Liver (tissue), 9 donors: ENCODE measurements around the gene ERBB2. TPM values are rescaled to one million over a fixed set of nuclear protein-coding genes. Genes with fewer than 3 reads are reported as not detected.

Experiments
- DNase-seq: peaks from one replicate; pipeline ENCODE4 v3.0.0-alpha.2; 2017; ENCODE audit warnings: low spot score
- H3K27ac ChIP-seq, 2 donors: one replicate each; pipeline ENCODE4 v1.7.0; 2013; ENCODE audit warnings: inconsistent platforms in 2 of 2, low read length in 2 of 2, control low read depth in 1 of 2, low read depth in 1 of 2, mild to moderate bottlenecking in 1 of 2
- H3K27me3 ChIP-seq, 4 donors: one replicate each; pipeline versions ENCODE4 v1.6.1 to v1.7.0; 2013; ENCODE audit warnings: low read length in 3 of 4, inconsistent platforms in 1 of 4, mild to moderate bottlenecking in 1 of 4, moderate library complexity in 1 of 4; ENCODE audit not compliant: control insufficient read depth in 4 of 4, insufficient read depth in 4 of 4
- H3K36me3 ChIP-seq, 4 donors: one replicate each; pipeline versions ENCODE4 v1.6.1 to v1.7.0; 2013; ENCODE audit warnings: low read length in 3 of 4, mild to moderate bottlenecking in 3 of 4, low read depth in 1 of 4, moderate library complexity in 1 of 4; ENCODE audit not compliant: control insufficient read depth in 4 of 4, insufficient read depth in 3 of 4
- H3K4me1 ChIP-seq, 4 donors: one replicate each; pipeline versions ENCODE4 v1.6.1 to v1.7.0; 2013; ENCODE audit warnings: low read length in 3 of 4, mild to moderate bottlenecking in 3 of 4, moderate library complexity in 1 of 4; ENCODE audit not compliant: control insufficient read depth in 4 of 4, insufficient read depth in 4 of 4
- H3K4me3 ChIP-seq, 3 donors: one replicate each; pipeline versions ENCODE4 v1.6.1 to v1.7.0; 2013; ENCODE audit warnings: low read length in 3 of 3, control low read depth in 1 of 3, low read depth in 1 of 3, mild to moderate bottlenecking in 1 of 3
- H3K9ac ChIP-seq, 2 donors: one replicate each; pipeline ENCODE4 v1.7.0; 2013; ENCODE audit warnings: low read length in 2 of 2, mild to moderate bottlenecking in 2 of 2, moderate library complexity in 2 of 2, control low read depth in 1 of 2, low read depth in 1 of 2
- H3K9me3 ChIP-seq, 4 donors: one replicate each; pipeline versions ENCODE4 v1.6.1 to v1.7.0; 2013; ENCODE audit warnings: low read length in 3 of 4; ENCODE audit not compliant: control insufficient read depth in 4 of 4
- ATF3 ChIP-seq: IDR thresholded peaks from 2 replicates; pipeline ENCODE4 v1.6.1; 2016; ENCODE audit warnings: antibody characterized with exemption
- EGR1 ChIP-seq, 2 donors: IDR thresholded peaks; 2 replicates each; pipeline ENCODE4 v1.6.1; 2016 to 2018; ENCODE audit warnings: antibody characterized with exemption in 2 of 2, low read depth in 2 of 2
- FOXA1 ChIP-seq: IDR thresholded peaks from 2 replicates; pipeline ENCODE4 v1.6.1; 2016; ENCODE audit warnings: antibody characterized with exemption
- FOXA2 ChIP-seq: IDR thresholded peaks from 2 replicates; pipeline ENCODE4 v1.6.1; 2016; ENCODE audit warnings: antibody characterized with exemption
- GABPA ChIP-seq, 2 donors: IDR thresholded peaks in 1 of 2; conservative IDR thresholded peaks in 1 of 2; 2 replicates each; pipeline ENCODE4 v1.6.1; 2016; ENCODE audit warnings: antibody characterized with exemption in 2 of 2, mild to moderate bottlenecking in 1 of 2, moderate library complexity in 1 of 2
- HNF4A ChIP-seq, 2 donors: conservative IDR thresholded peaks; 2 replicates each; pipeline ENCODE4 v1.6.1; 2016; ENCODE audit warnings: antibody characterized with exemption in 2 of 2, mild to moderate bottlenecking in 2 of 2
- JUND ChIP-seq, 2 donors: IDR thresholded peaks; 2 replicates each; pipeline ENCODE4 v1.6.1; 2016; ENCODE audit warnings: antibody characterized with exemption in 2 of 2
- NR2F2 ChIP-seq: IDR thresholded peaks from 2 replicates; pipeline ENCODE4 v1.6.1; 2016; ENCODE audit warnings: antibody characterized with exemption
- RAD21 ChIP-seq, 2 donors: IDR thresholded peaks; 2 replicates each; pipeline ENCODE4 v1.6.1; 2016; ENCODE audit warnings: antibody characterized with exemption in 2 of 2, mild to moderate bottlenecking in 2 of 2
- REST ChIP-seq: IDR thresholded peaks from 2 replicates; pipeline ENCODE4 v1.6.1; 2016; ENCODE audit warnings: antibody characterized with exemption, mild to moderate bottlenecking
- RXRA ChIP-seq, 2 donors: IDR thresholded peaks; 2 replicates each; pipeline ENCODE4 v1.6.1; 2017 to 2018; ENCODE audit warnings: antibody characterized with exemption in 2 of 2, mild to moderate bottlenecking in 1 of 2
- SP1 ChIP-seq: IDR thresholded peaks from 2 replicates; pipeline ENCODE4 v1.6.1; 2018; ENCODE audit warnings: antibody characterized with exemption, mild to moderate bottlenecking
- TAF1 ChIP-seq: conservative IDR thresholded peaks from 2 replicates; pipeline ENCODE4 v1.6.1; 2016; ENCODE audit warnings: antibody characterized with exemption, mild to moderate bottlenecking
- WGBS: extraction: QIAGEN DNeasy Blood & Tissue Kit; methylation state at CpG from one replicate; pipeline ENCODE4 v1.1.7; 2013; 5-methylcytosine and 5-hydroxymethylcytosine counted together
- polyA plus RNA-seq, 2 donors: library from polyadenylated mRNA; stranded (reverse) in 1 of 2; unstranded in 1 of 2; fragments of 200-250 nt in 1 of 2; fragments of >200 nt in 1 of 2; fragmentation: Nextera tagmentation in 1 of 2; extraction: Ambion mirVana in 1 of 2; gene quantifications; one replicate each; pipeline versions ENCODE4 v1.2.1 to v1.2.3, GENCODE V29; 2013 to 2015
- total RNA-seq, 2 donors: library from RNA; depleted of rRNA; stranded (reverse); fragments of >200 nt; gene quantifications; one replicate each; pipeline ENCODE4 v1.2.3, GENCODE V29; 2014
- TF ChIP-seq, protein P1 (sequence below): fragments of 150-350 bp; IDR thresholded peaks from 2 replicates; pipeline ENCODE4 v1.5.1; 2017; ENCODE audit warnings: improper control_type of control experiment, low read depth, low read length; ENCODE audit not compliant: missing input control
- TF ChIP-seq, protein P2 (sequence below): IDR thresholded peaks from 2 replicates; pipeline ENCODE4 v1.6.1; 2016; ENCODE audit warnings: antibody characterized with exemption
- TF ChIP-seq, protein P3 (sequence below): IDR thresholded peaks from 2 replicates; pipeline ENCODE4 v1.6.1; 2016; ENCODE audit warnings: antibody characterized with exemption
- donor health status: healthy.
- donor health status: healthy.
- donor health status: healthy.
- donor health status: healthy.
- donor health status: healthy.

ERBB2 gene
- total and polyA plus RNA-seq, 4 donors: 4.7 to 28.8 (median 15.7) TPM

DNA sequence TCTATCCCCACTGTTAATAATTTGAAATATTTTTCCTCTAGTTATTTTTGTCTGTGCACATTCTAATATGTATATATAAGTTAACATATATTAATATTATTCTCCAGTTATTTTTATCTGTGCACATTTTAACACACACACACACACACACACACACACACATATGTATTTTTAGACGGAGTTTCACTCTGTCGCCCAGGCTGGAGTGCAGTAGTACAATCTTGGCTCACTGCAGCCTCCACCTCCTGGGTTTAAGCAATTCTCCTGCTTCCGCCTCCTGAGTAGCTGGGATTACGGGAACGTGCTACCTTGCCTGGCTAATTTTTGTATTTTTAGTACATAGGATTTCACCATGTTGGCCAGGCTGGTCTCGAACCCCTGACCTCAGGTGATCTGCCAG is 17.8 kb downstream of the ERBB2 start:
- DNase-seq: no peak

DNA sequence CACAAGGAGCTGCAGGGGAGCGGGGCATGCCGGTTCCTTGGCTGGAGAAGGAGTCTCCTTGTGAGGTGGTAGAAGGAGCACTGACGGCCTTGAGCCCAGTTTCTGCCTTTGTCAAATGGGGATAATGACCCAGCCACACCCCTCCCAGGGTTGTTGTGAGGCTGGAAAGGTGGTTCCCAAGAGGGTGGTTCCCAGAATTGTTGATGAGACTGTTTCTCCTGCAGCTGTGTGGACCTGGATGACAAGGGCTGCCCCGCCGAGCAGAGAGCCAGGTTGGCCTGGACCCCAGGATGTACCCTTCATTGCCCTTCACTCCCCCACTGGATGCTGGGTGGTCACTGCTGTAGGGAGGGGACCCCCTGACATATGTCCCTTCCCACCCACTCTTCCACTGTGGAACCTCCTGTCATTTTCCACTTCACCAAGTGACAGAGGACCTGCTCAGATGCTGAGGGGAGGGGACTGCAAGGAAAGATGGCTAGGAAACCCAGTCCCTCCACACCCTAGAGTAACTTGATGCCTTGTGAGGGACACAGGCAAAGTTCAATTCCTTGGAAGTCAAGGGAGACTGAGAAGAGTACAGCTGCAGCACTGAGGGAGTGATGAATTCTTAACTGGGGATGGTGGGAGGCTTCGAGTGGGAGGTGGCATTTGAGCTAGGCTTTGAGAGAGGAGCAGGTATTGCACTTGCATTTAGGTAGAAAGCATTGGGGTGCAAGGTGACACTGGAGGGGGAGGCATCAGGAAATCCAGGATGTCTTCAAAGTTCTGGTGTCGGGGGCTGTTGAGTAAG is 19.9 kb downstream of the ERBB2 start:
- DNase-seq: no peak
- H3K9ac ChIP-seq: no peak overlapping the region
- TF ChIP-seq JUND (IDR thresholded peaks at IDR 0.05): no peak
- no peak for TF ChIP-seq FOXA2
- TF ChIP-seq RAD21 (IDR thresholded peaks at IDR 0.05): no peak
- TF ChIP-seq NR2F2: no peak
- no peak for TF ChIP-seq REST
- no peak for TF ChIP-seq TAF1
- TF ChIP-seq, protein P1, sequence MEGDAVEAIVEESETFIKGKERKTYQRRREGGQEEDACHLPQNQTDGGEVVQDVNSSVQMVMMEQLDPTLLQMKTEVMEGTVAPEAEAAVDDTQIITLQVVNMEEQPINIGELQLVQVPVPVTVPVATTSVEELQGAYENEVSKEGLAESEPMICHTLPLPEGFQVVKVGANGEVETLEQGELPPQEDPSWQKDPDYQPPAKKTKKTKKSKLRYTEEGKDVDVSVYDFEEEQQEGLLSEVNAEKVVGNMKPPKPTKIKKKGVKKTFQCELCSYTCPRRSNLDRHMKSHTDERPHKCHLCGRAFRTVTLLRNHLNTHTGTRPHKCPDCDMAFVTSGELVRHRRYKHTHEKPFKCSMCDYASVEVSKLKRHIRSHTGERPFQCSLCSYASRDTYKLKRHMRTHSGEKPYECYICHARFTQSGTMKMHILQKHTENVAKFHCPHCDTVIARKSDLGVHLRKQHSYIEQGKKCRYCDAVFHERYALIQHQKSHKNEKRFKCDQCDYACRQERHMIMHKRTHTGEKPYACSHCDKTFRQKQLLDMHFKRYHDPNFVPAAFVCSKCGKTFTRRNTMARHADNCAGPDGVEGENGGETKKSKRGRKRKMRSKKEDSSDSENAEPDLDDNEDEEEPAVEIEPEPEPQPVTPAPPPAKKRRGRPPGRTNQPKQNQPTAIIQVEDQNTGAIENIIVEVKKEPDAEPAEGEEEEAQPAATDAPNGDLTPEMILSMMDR: no peak
- TF ChIP-seq, protein P2, sequence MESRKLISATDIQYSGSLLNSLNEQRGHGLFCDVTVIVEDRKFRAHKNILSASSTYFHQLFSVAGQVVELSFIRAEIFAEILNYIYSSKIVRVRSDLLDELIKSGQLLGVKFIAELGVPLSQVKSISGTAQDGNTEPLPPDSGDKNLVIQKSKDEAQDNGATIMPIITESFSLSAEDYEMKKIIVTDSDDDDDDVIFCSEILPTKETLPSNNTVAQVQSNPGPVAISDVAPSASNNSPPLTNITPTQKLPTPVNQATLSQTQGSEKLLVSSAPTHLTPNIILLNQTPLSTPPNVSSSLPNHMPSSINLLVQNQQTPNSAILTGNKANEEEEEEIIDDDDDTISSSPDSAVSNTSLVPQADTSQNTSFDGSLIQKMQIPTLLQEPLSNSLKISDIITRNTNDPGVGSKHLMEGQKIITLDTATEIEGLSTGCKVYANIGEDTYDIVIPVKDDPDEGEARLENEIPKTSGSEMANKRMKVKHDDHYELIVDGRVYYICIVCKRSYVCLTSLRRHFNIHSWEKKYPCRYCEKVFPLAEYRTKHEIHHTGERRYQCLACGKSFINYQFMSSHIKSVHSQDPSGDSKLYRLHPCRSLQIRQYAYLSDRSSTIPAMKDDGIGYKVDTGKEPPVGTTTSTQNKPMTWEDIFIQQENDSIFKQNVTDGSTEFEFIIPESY: no peak
- TF ChIP-seq ATF3: no peak
- TF ChIP-seq, protein P3, sequence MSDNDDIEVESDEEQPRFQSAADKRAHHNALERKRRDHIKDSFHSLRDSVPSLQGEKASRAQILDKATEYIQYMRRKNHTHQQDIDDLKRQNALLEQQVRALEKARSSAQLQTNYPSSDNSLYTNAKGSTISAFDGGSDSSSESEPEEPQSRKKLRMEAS: no peak
- TF ChIP-seq FOXA1: no peak
- no peak for TF ChIP-seq RXRA (IDR thresholded peaks at IDR 0.05)
- no peak for TF ChIP-seq EGR1 (IDR thresholded peaks at IDR 0.05; ENCODE audit: low read depth in 2 of 2)
- no peak for TF ChIP-seq GABPA (IDR thresholded peaks at IDR 0.05 in 1 of 2, conservative IDR thresholded peaks at IDR 0.05 in 1 of 2)
- TF ChIP-seq HNF4A (conservative IDR thresholded peaks at IDR 0.05): no peak
- TF ChIP-seq SP1: no peak
- peaks cover 2 to 27% (median 11%) of the 10 kb centered on the region in 4 donors for H3K36me3 ChIP-seq
- H3K4me1 ChIP-seq: peaks cover 0 to 18% (median 10%) of the 10 kb centered on the region in 4 donors
- no peaks in the 10 kb centered on the region for H3K9me3 ChIP-seq
- H3K4me3 ChIP-seq: no peak overlapping the region
- 90% methylated on average over 7 of the region's 7 CpGs for WGBS
- H3K27me3 ChIP-seq: no peaks in the 10 kb centered on the region
- no peak overlapping the region for H3K27ac ChIP-seq

More for the DNA sequence above, 17.8 kb downstream of the ERBB2 start:
- Histone ChIP-seq H3K9me3 (no peaks in the 10 kb centered on the region), H3K36me3 (peaks cover 2 to 24% (median 6%) of the 10 kb centered on the region in 4 donors), H3K4me3 (no peak overlapping the region), H3K27me3 (no peaks in the 10 kb centered on the region), H3K9ac (no peak overlapping the region), H3K27ac (no peak overlapping the region), H3K4me1 (peaks cover 0 to 18% (median 10%) of the 10 kb centered on the region in 4 donors)
- WGBS: 88% methylated on average over 6 of the region's 6 CpGs
- TF ChIP-seq FOXA1: no peak
- TF ChIP-seq GABPA (IDR thresholded peaks at IDR 0.05 in 1 of 2, conservative IDR thresholded peaks at IDR 0.05 in 1 of 2): no peak
- TF ChIP-seq, protein P2: no peak
- no peak for TF ChIP-seq JUND (IDR thresholded peaks at IDR 0.05)
- no peak for TF ChIP-seq FOXA2
